Natural killer cell treated with Interleukin-12 subunit alpha and Interleukin-12 subunit beta and Interleukin-15 and Interleukin-18, amount 100 ng/mL, for 72 hours (primary cell): ENCODE results near the gene BFAR. TPM values are rescaled to one million over a fixed set of nuclear protein-coding genes. Genes with fewer than 3 reads are reported as not detected.

Experiments used
- ATAC-seq, 2 donors: fragments of 150-1000 bp; cut with Tn5 transposase in 1 of 2; sonication (Bioruptor Pico), chemical (Tn5 transposase) in 1 of 2; 2 replicates each; pipeline ENCODE4 v1.10.0; 2021
- DNase-seq: peaks from one replicate; pipeline ENCODE4 v3.0.0; 2022; ENCODE audit warnings: low spot score
- H3K27ac Mint-ChIP-seq, 2 donors: 1 replicate in 1 of 2; 2 replicates in 1 of 2; pipeline ENCODE4 v1.8.0; 2022; ENCODE audit warnings: mixed read lengths in 2 of 2, mild to moderate bottlenecking in 1 of 2, moderate library complexity in 1 of 2
- H3K27me3 Mint-ChIP-seq, 2 donors: 1 replicate in 1 of 2; 2 replicates in 1 of 2; pipeline ENCODE4 v1.8.0; 2022; ENCODE audit warnings: mixed read lengths in 2 of 2
- H3K36me3 Mint-ChIP-seq: one replicate; pipeline ENCODE4 v1.8.0; 2022; ENCODE audit warnings: mixed read lengths
- H3K4me1 Mint-ChIP-seq, 2 donors: 1 replicate in 1 of 2; 2 replicates in 1 of 2; pipeline ENCODE4 v1.8.0; 2022; ENCODE audit warnings: low read depth in 2 of 2, mixed read lengths in 2 of 2, mild to moderate bottlenecking in 1 of 2
- H3K4me3 Mint-ChIP-seq: one replicate; pipeline ENCODE4 v1.8.0; 2022; ENCODE audit warnings: mixed read lengths
- H3K9me3 Mint-ChIP-seq: 2 replicates; pipeline ENCODE4 v1.8.0; 2022; ENCODE audit warnings: mixed read lengths
- total RNA-seq, 2 donors: library from RNA; stranded (reverse); gene quantifications; one replicate each; pipeline ENCODE4 v1.2.3, GENCODE V29; 2022

Gene BFAR, protein sequence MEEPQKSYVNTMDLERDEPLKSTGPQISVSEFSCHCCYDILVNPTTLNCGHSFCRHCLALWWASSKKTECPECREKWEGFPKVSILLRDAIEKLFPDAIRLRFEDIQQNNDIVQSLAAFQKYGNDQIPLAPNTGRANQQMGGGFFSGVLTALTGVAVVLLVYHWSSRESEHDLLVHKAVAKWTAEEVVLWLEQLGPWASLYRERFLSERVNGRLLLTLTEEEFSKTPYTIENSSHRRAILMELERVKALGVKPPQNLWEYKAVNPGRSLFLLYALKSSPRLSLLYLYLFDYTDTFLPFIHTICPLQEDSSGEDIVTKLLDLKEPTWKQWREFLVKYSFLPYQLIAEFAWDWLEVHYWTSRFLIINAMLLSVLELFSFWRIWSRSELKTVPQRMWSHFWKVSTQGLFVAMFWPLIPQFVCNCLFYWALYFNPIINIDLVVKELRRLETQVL
- total RNA-seq: 10 to 100 TPM; 67.0 to 94.4 TPM

DNA sequence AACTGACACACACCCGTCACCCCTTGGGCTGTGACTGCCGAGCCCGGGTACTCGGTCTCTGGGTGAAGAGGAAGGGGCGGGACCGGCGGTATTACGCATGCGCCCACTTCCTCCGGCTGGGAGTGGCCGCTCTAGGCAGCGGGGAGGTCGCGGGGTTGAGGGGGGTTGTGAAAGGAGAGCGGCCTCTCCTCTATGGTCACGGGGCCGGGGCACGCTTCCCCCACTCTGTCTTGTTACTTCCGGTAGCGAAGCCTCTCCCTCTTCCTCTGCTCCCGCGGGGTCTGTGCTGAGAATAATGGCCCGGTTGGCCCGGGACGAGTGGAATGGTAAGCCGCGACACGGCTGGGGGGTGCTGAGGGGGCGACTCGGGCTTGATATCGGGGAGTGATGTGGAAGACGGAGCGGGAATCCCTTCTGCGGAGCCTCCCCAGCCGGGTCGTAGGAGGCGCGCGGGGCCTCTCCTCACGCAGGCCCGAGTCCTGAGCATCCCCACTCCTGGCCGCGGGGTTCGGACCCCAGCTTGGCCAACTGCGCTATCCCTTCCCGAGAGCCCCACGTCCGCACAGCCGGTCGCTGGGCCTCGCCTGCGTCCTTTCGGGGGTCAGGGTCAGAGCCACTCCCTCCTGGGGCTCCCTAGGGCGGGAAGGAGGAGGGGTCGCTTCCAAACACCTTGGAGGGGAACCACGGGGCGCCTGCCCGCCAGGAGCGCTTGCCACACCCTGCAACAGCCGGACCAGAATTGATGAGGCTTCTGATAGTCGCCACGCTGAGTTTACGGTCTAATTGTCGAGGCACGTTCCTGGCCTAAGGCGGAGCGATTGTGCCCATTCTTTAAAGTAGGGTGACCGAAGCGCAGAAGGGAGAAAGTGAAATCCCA is at the start of gene BFAR:
Gene BFAR (plus strand): TSS at position 259 of the 877 bp plus-strand sequence. CDS start 11,396 bp downstream, outside the sequence.
- ATAC-seq (peak; percentile 88 to 91), DNase-seq (peak; percentile 99)
- H3K4me1 Mint-ChIP-seq: peaks cover 34 to 43% of the 10 kb centered on the region in 2 donors
- H3K36me3 Mint-ChIP-seq: peaks cover 6% of the 10 kb centered on the region
- no peaks in the 10 kb centered on the region for H3K27me3 Mint-ChIP-seq
- peak within 1 kb of the TSS; percentile 95 to 97 for H3K27ac Mint-ChIP-seq
- H3K4me3 Mint-ChIP-seq: peak within 1 kb of the TSS; percentile 93
- no peaks in the 10 kb centered on the region for H3K9me3 Mint-ChIP-seq

DNA sequence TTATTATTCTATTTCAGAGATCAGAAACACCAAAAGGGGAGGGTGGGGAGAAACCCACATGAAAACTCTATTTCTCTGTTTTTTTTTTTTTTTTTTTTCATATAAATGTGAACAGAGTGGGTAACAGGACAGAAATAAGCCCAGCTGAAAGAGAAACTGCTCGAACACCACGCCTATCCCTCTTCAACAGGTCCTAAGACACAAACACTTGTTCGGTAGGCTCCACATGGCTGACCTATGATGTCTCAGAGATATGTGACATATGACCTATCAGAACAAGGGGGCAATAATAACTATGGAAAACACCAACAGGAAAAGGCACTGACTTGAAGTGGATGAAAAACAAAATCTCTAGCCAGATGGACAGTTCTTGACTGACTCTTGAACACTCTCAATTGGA is 47.5 kb upstream of the BFAR start:
- no peak overlapping the region for H3K4me3 Mint-ChIP-seq
- DNase-seq (no peak), ATAC-seq (no peak)
- no peaks in the 10 kb centered on the region for H3K27me3 Mint-ChIP-seq
- H3K27ac Mint-ChIP-seq: no peak overlapping the region
- no peaks in the 10 kb centered on the region for H3K9me3 Mint-ChIP-seq
- H3K36me3 Mint-ChIP-seq: peaks cover 14% of the 10 kb centered on the region
- peaks cover 16 to 18% of the 10 kb centered on the region in 2 donors for H3K4me1 Mint-ChIP-seq

DNA sequence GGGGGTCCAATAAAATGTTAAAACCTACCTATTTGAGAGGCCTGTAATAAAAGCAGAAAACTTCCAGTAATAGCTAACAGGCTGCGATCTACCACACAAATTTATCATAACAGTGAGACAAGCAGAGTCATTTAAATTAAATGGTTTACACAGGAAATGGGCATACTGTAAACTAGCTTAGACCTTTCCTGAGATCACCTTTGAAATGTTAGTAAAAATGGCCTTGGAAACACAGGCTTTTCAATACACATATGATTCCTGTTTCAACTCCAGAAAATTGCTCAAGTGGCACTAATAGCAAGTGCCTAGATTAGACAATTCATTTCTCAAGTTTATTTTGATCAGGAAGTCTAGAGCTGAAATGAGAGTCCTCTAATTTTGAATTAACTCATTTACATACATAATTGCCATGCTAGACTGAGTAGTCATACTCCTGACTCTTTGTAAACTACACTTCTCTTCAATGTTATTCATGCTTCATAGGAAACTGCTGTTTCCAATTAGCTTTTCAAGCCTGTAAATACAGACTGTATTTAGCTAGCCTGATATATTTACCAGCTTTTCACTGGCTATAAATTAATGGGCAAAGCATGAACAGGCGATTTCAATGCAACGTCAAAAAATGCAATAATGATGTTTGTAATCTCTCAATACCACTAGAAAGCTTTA is 46.0 kb upstream of the BFAR start:
- Mint-ChIP-seq H3K4me3 (no peak overlapping the region), H3K9me3 (no peaks in the 10 kb centered on the region), H3K36me3 (peaks cover 14% of the 10 kb centered on the region), H3K27ac (peak overlapping the region in 1 of 2 donors; percentile 45), H3K27me3 (no peaks in the 10 kb centered on the region), H3K4me1 (peaks cover 16% of the 10 kb centered on the region in 2 donors)
- ATAC-seq: no peak
- no peak for DNase-seq

DNA sequence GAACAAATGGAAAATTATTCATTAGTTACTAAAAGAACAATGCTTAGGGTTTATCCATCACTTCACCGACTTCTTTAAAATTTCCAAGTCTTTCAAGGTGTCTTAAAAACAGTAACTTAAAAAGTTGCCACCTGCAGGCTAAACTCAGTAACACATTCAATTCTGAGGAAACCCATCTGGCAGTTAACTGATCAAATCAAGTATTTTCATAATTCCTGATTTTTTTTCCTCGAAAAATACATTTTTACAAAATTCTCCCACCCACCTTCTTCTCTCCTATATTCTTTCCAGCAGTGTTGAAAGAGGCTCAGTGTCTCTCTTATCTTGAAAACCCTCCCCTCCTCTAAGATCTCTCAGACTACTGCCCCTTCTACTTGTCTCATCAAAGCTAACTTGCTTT is 32.6 kb upstream of the BFAR start:
- no peak for DNase-seq
- H3K4me3 Mint-ChIP-seq: no peak overlapping the region
- no peaks in the 10 kb centered on the region for H3K9me3 Mint-ChIP-seq
- H3K36me3 Mint-ChIP-seq: peaks cover 20% of the 10 kb centered on the region
- H3K27me3 Mint-ChIP-seq: no peaks in the 10 kb centered on the region
- ATAC-seq: no peak
- no peak overlapping the region for H3K27ac Mint-ChIP-seq
- H3K4me1 Mint-ChIP-seq: peaks cover 0 to 6% of the 10 kb centered on the region in 2 donors

DNA sequence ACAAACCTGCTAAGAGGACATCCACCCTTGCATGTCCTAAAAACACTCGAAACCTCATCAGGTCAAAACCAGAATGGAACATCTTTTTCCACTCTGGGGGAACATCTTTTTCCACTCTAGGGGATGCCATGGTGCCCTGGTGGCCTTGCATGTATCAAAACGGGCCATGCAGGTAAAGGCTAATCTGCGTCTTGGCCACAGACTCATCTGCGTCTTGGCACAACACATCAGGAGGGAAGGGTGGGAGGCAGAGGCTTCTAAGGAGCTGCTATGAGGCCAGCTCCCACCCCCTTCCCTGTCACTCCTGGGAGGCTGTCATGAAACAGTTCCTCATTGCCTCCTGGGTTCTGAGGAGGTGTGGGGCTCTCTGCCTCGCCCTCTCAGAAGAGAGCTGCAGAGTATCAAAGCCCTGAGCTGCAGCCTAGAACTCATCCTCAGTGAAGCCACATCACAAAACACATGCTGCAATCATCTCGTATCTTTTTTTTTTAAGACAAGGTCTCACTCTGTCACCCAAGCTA is 30.2 kb upstream of the BFAR start:
- H3K9me3 Mint-ChIP-seq: no peaks in the 10 kb centered on the region
- ATAC-seq: no peak
- H3K4me3 Mint-ChIP-seq: no peak overlapping the region
- no peak for DNase-seq
- peaks cover 0 to 6% of the 10 kb centered on the region in 2 donors for H3K4me1 Mint-ChIP-seq
- no peak overlapping the region for H3K27ac Mint-ChIP-seq
- peaks cover 20% of the 10 kb centered on the region for H3K36me3 Mint-ChIP-seq
- no peaks in the 10 kb centered on the region for H3K27me3 Mint-ChIP-seq

DNA sequence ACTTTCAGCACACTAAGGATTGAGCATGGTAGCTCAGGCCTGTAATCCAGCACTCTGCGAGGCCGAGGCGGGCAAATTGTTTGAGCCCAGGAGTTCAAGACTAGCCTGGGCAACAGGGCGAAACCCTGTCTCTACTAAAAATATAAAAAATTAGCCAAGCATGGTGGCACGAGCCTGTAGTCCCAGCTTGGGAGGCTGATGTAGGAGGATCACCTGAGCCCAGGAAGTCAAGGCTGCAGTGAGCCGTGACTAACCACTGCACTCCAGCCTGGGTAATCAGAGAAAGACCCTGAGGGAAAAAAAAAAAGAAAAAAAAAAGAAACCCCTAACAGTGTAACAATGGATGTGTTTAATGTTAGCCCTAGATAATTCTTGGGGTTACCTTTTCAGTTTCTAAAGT is 26.6 kb upstream of the BFAR start:
- Mint-ChIP-seq H3K27me3 (no peaks in the 10 kb centered on the region), H3K27ac (no peak overlapping the region), H3K4me3 (no peak overlapping the region), H3K36me3 (peaks cover 14% of the 10 kb centered on the region), H3K9me3 (no peaks in the 10 kb centered on the region), H3K4me1 (peaks cover 0 to 6% of the 10 kb centered on the region in 2 donors)
- ATAC-seq: no peak
- DNase-seq: no peak

DNA sequence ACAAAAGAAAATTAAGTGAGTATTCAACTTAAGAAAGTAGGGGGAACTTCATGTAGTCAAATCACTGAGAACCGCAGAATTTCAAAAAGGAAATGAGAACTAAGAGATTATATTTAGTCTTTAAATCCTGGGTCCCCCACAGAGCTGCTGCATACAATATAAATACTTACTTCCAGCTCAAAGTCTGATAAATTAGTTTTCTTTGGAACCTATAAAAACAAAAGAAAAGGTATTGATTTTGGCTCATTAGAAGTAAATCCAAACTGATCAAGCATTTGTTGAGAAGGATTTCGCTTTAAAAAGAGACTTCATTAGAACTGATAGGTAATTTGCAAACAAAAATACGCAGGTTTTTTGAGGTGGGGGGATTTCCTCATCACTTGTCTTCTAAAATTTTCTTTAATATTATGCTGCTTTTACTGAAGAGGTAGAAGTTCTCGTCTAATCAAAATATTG is 24.6 kb upstream of the BFAR start:
- no peak for ATAC-seq

DNA sequence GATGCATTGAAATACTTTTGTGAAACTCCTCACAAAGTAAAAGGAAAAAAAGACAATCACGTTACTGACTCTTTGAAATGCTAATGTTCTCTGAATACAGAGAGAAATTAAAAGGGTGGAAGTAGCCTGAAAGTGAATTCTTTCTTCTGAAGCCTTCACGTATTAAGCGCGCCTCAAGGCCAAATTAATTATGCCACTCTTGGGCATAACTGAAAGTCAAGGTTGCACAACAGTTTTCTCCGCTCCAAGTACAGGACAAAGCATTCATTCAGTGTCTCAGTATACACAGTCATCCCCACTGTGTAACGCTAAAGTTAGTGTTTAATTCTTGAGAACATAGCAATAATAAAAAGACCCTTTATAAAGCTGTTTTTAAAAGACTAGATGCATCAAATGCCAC is 24.1 kb upstream of the BFAR start:
- H3K4me1 Mint-ChIP-seq: peaks cover 0 to 2% of the 10 kb centered on the region in 2 donors
- no peak overlapping the region for H3K27ac Mint-ChIP-seq
- DNase-seq (no peak), ATAC-seq (no peak)
- H3K27me3 Mint-ChIP-seq: no peaks in the 10 kb centered on the region
- no peaks in the 10 kb centered on the region for H3K9me3 Mint-ChIP-seq
- H3K36me3 Mint-ChIP-seq: peaks cover 9% of the 10 kb centered on the region
- no peak overlapping the region for H3K4me3 Mint-ChIP-seq

More for the DNA sequence above, 24.6 kb upstream of the BFAR start:
- H3K27me3 Mint-ChIP-seq: no peaks in the 10 kb centered on the region
- peaks cover 6% of the 10 kb centered on the region for H3K36me3 Mint-ChIP-seq
- no peak for DNase-seq
- peaks cover 0 to 4% of the 10 kb centered on the region in 2 donors for H3K4me1 Mint-ChIP-seq
- no peak overlapping the region for H3K27ac Mint-ChIP-seq
- no peak overlapping the region for H3K4me3 Mint-ChIP-seq
- H3K9me3 Mint-ChIP-seq: no peaks in the 10 kb centered on the region

DNA sequence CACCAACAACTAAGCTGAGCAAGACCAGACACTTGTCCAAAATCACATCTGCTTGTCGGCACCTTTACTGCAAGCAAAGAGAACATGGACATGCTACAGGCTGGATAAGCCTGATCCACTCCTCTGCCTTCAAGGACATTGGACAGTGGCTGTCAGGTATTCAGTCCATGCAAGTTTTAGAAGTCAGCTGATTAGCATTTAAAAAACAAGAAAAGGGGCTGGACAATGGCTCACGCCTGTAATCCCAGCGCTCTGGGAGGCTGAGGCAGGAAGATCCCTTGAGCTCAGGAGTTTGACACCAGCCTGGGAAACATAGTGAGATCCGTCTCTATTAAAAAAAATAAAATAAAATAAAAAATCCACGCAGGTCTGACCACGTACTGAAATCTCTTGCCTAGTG is 23.0 kb upstream of the BFAR start:
- peaks cover 13% of the 10 kb centered on the region for H3K36me3 Mint-ChIP-seq
- no peaks in the 10 kb centered on the region for H3K27me3 Mint-ChIP-seq
- DNase-seq: no peak
- H3K4me1 Mint-ChIP-seq: peaks cover 0 to 2% of the 10 kb centered on the region in 2 donors
- no peak for ATAC-seq
- no peak overlapping the region for H3K27ac Mint-ChIP-seq
- H3K9me3 Mint-ChIP-seq: no peaks in the 10 kb centered on the region
- H3K4me3 Mint-ChIP-seq: no peak overlapping the region

DNA sequence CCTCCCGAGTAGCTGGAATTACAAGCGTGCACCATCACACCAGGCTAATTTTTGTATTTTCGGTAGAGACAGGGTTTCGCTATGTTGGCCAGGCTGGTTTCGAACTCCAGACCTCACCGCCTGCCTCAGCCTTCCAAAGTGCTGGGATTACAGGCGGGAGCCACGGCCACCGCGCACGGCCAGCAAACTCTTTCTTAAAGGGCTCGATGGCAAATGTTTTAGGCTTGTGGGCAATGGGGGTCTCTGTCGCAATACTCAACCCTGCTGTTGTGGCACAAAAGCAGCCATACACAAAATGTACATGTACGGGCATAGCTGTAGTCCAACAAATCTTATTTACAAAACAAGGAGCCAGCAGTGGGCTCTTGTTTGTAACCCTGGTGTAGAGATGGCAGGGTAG is 21.1 kb upstream of the BFAR start:
- no peak for DNase-seq
- H3K36me3 Mint-ChIP-seq: peaks cover 17% of the 10 kb centered on the region
- no peak overlapping the region for H3K27ac Mint-ChIP-seq
- no peak overlapping the region for H3K4me3 Mint-ChIP-seq
- H3K27me3 Mint-ChIP-seq: no peaks in the 10 kb centered on the region
- no peak for ATAC-seq
- H3K4me1 Mint-ChIP-seq: peaks cover 0 to 2% of the 10 kb centered on the region in 2 donors
- no peaks in the 10 kb centered on the region for H3K9me3 Mint-ChIP-seq

DNA sequence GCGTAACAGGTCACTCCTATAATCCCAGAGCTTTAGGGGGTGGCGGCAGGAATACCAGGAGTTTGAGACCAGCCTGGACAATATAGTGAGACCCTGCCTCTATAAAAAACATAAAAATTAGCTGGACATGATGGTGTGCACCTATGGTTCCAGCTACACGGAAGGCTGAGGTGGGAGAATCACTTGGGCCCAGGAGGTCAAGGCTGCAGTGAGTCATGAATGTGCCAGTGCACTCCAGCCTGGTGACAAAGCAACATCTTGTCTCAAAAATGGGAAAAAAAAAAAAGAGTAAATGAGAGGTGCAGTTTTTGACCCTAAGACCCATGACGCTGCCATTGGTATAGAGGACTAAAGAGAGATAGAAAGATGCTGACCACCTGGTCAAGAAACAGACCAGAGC is 18.8 kb upstream of the BFAR start:
- H3K27ac Mint-ChIP-seq: no peak overlapping the region
- peaks cover 17% of the 10 kb centered on the region for H3K36me3 Mint-ChIP-seq
- no peak overlapping the region for H3K4me3 Mint-ChIP-seq
- H3K4me1 Mint-ChIP-seq: peaks cover 0 to 2% of the 10 kb centered on the region in 2 donors
- no peak for ATAC-seq
- no peaks in the 10 kb centered on the region for H3K27me3 Mint-ChIP-seq
- no peak for DNase-seq
- no peaks in the 10 kb centered on the region for H3K9me3 Mint-ChIP-seq

DNA sequence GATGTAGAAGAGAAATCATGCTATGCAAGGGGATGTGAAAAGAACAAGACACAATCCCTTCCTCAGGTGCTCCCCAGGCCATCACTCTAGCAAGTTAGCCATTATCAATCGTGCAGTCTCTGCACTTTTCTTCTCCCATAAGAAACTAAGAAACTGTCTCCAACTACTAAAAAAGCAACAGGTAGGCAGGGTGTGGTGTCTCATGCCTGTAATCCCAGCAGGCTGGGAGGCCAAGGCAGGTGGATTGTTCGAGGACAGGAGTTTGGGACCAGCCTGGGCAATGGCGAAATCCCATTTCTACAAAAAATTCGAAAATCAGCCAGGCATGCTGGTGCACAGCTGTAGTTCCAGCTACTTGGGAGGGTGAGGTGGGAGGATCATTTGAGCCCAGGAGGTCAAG is 16.5 kb upstream of the BFAR start:
- Mint-ChIP-seq H3K36me3 (peaks cover 11% of the 10 kb centered on the region), H3K4me3 (no peak overlapping the region), H3K27ac (no peak overlapping the region), H3K9me3 (no peaks in the 10 kb centered on the region), H3K4me1 (peaks cover 0 to 2% of the 10 kb centered on the region in 2 donors), H3K27me3 (no peaks in the 10 kb centered on the region)
- ATAC-seq (no peak), DNase-seq (no peak)

DNA sequence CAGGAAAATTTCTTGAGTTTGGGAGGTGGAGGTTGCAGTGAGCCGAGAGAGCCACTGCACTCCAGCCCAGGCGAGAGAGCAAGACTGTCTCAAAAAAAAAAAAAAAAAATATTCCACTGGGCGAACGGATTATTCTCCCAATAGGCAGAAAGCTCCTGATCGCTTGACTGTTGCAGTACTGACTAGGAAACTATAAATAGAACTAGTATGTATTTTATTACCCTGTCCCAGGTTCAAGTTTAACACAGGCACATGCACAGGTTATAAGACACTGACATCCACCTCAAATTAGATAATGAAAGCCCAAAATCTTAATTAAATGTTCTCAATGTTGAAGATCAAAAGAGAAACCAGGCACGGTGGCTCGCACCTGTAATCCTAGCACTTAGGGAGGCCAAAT is 14.2 kb upstream of the BFAR start:
- no peak for ATAC-seq
- no peak overlapping the region for H3K27ac Mint-ChIP-seq
- H3K36me3 Mint-ChIP-seq: peaks cover 8% of the 10 kb centered on the region
- H3K27me3 Mint-ChIP-seq: no peaks in the 10 kb centered on the region
- no peak for DNase-seq
- peaks cover 0 to under 1% of the 10 kb centered on the region in 2 donors for H3K4me1 Mint-ChIP-seq
- H3K9me3 Mint-ChIP-seq: no peaks in the 10 kb centered on the region
- H3K4me3 Mint-ChIP-seq: no peak overlapping the region
